Cardiac muscle cell (in vitro differentiated cells and primary cell): Measurements from ENCODE around the gene TMEM229A. TPM values are rescaled to one million over a fixed set of nuclear protein-coding genes. Genes with fewer than 3 reads are reported as not detected.

ENCODE experiments used
- DNase-seq, 2 donors: peaks; one replicate each; pipeline versions ENCODE4 v3.0.0 to v3.0.0-alpha.2; 2010 to 2017; ENCODE audit warnings: low read depth in 1 of 2, low spot score in 1 of 2
- H3K27ac ChIP-seq: fragments of 200-600 bp; sonication (generic); 2 replicates; pipeline ENCODE4 v1.5.1; 2016
- H3K27me3 ChIP-seq: fragments of 200-600 bp; sonication (generic); 2 replicates; pipeline ENCODE4 v1.6.0; 2016; ENCODE audit warnings: control low read depth
- H3K36me3 ChIP-seq: fragments of 200-600 bp; sonication (generic); 2 replicates; pipeline ENCODE4 v1.5.1; 2016; ENCODE audit warnings: control low read depth
- H3K4me1 ChIP-seq: fragments of 200-600 bp; sonication (generic); 2 replicates; pipeline ENCODE4 v1.8.1; 2017; ENCODE audit warnings: low read depth, mild to moderate bottlenecking, mixed run types
- H3K4me3 ChIP-seq: fragments of 200-600 bp; sonication (generic); 2 replicates; pipeline ENCODE4 v1.5.1; 2016; ENCODE audit warnings: mild to moderate bottlenecking
- H3K9me3 ChIP-seq: fragments of 200-600 bp; sonication (generic); 2 replicates; pipeline ENCODE4 v1.5.1; 2017; ENCODE audit warnings: low read depth, mild to moderate bottlenecking, control low read depth
- CTCF ChIP-seq: IDR thresholded peaks from 2 replicates; pipeline ENCODE4 v1.5.1; 2012; ENCODE audit warnings: low read depth, mild to moderate bottlenecking, low read length
- polyA plus RNA-seq: library from polyadenylated mRNA; unstranded; fragments of >200 nt; fragmentation: Nextera tagmentation; extraction: Ambion mirVana; gene quantifications from 2 replicates; pipeline ENCODE4 v1.2.1, GENCODE V29; 2016
- total RNA-seq: library from RNA; depleted of rRNA; stranded (reverse); fragments of >200 nt; gene quantifications from 2 replicates; pipeline ENCODE4 v1.2.3, GENCODE V29; 2016

The TMEM229A gene
- total and polyA plus RNA-seq, 2 experiments from 2014 or later, result 0.12 to 0.82 TPM

- Histone ChIP-seq H3K9me3 (no peaks in the 10 kb centered on the region), H3K36me3 (no peaks in the 10 kb centered on the region), H3K27me3 (no peaks in the 10 kb centered on the region), H3K4me3 (no peak overlapping the region), H3K27ac (no peak overlapping the region), H3K4me1 (peaks cover 8% of the 10 kb centered on the region)
- no peak for TF ChIP-seq CTCF
- DNase-seq, result peak in 1 of 2 donors; percentile 17
Observed at GRCh38 chr7:123993996-123994395, 38.9 kb downstream of the TMEM229A start.

- no peak for TF ChIP-seq CTCF
- no peaks in the 10 kb centered on the region for H3K27me3 ChIP-seq
- H3K36me3 ChIP-seq, result no peaks in the 10 kb centered on the region
- no peak overlapping the region for H3K4me3 ChIP-seq
- H3K27ac ChIP-seq, result no peak overlapping the region
- DNase-seq, result no peak
- no peaks in the 10 kb centered on the region for H3K9me3 ChIP-seq
- H3K4me1 ChIP-seq, result peaks cover 9% of the 10 kb centered on the region
Observed at GRCh38 chr7:123992913-123993518, 39.9 kb downstream of the TMEM229A start.

- no peak for TF ChIP-seq CTCF
- Histone ChIP-seq H3K4me3 (no peak overlapping the region), H3K4me1 (peaks cover 12% of the 10 kb centered on the region), H3K36me3 (no peaks in the 10 kb centered on the region), H3K27me3 (no peaks in the 10 kb centered on the region), H3K9me3 (no peaks in the 10 kb centered on the region), H3K27ac (peak overlapping the region; percentile 76)
- DNase-seq, result peak in 1 of 2 donors; percentile 15
Observed at GRCh38 chr7:123987445-123987844, 45.4 kb downstream of the TMEM229A start.

Other genes with a start within 250 kb of the TMEM229A start
- gene HYAL4, start 187.9 kb downstream of the TMEM229A start, total RNA-seq, result not detected in 2 replicates
- gene HYAL4, start 187.9 kb downstream of the TMEM229A start, polyA plus RNA-seq, result not detected in 2 replicates
- gene SPAM1, start 107.8 kb downstream of the TMEM229A start, total RNA-seq, result not detected in 2 replicates
- gene SPAM1, start 107.8 kb downstream of the TMEM229A start, polyA plus RNA-seq, result not detected in 2 replicates